Panc1 (cell line): Measurements from ENCODE around the gene GATB. TPM values are rescaled to one million over a fixed set of nuclear protein-coding genes. Genes with fewer than 3 reads are reported as not detected.

Experiments used
- ATAC-seq: fragments of 200-7000 bp; cut with Tn5 transposase; 2 replicates; pipeline ENCODE4 v1.9.1; 2020; ENCODE audit warnings: mild to moderate bottlenecking, moderate library complexity
- BruUV-seq: library from RNA; stranded (reverse); fragments of 400-500 nt; replicated peaks from 2 replicates; lab custom pipeline; 2021; lab: Mats Ljungman, UMichigan
- CTCF ChIA-PET: fragments of 300-600 bp; sonication (Branson Sonifier 250); formaldehyde crosslinking; loops from one replicate; lab custom pipeline; 2022; ENCODE audit warnings: antibody characterized with exemption; lab: Charles Lee
- POLR2A ChIA-PET: fragments of 300-600 bp; sonication (Branson Sonifier 250); formaldehyde crosslinking; loops from one replicate; lab custom pipeline; 2022; ENCODE audit warnings: antibody characterized with exemption; lab: Charles Lee
- DNase-seq: peaks from one replicate; pipeline ENCODE4 v3.0.0-alpha.2; 2010; ENCODE audit warnings: low read depth, low spot score
- H3K27ac ChIP-seq: 2 replicates; pipeline ENCODE4 v1.5.1; 2011; ENCODE audit warnings: mild to moderate bottlenecking, low read length, inconsistent platforms
- H3K27me3 ChIP-seq: fragments of 200-500 bp; sonication (Bioruptor generic); 2 replicates; pipeline ENCODE4 v1.6.0; 2014; ENCODE audit warnings: low read length, inconsistent platforms; ENCODE audit not compliant: control insufficient read depth, insufficient read depth
- H3K36me3 ChIP-seq: fragments of 200-500 bp; sonication (Bioruptor generic); 2 replicates; pipeline ENCODE4 v1.5.1; 2014; ENCODE audit warnings: inconsistent platforms, mild to moderate bottlenecking, low read length, moderate library complexity; ENCODE audit not compliant: control insufficient read depth, insufficient read depth
- H3K4me1 ChIP-seq: 2 replicates; pipeline ENCODE4 v1.5.1; 2011; ENCODE audit warnings: inconsistent platforms, mild to moderate bottlenecking, low read length, moderate library complexity; ENCODE audit not compliant: control insufficient read depth, insufficient read depth
- H3K4me3 ChIP-seq, 2 experiments: 2 replicates each; pipeline ENCODE4 v1.5.1; 2011 to 2012; ENCODE audit warnings: low read depth in 2 of 2, low read length in 2 of 2, mild to moderate bottlenecking in 2 of 2, inconsistent platforms in 1 of 2, moderate library complexity in 1 of 2
- H3K9me3 ChIP-seq: fragments of 200-500 bp; sonication (Bioruptor generic); 2 replicates; pipeline ENCODE4 v1.5.1; 2014; ENCODE audit warnings: low read depth, mild to moderate bottlenecking, inconsistent platforms, low read length, moderate library complexity; ENCODE audit not compliant: control insufficient read depth, insufficient read depth
- POLR2AphosphoS5 ChIP-seq: IDR thresholded peaks from 2 replicates; pipeline ENCODE4 v1.6.1; 2012; ENCODE audit warnings: mild to moderate bottlenecking, low read depth, low read length, moderate library complexity
- SIN3A ChIP-seq: IDR thresholded peaks from 2 replicates; pipeline ENCODE4 v1.6.1; 2012; ENCODE audit warnings: low read depth, mild to moderate bottlenecking, low read length, moderate library complexity, borderline replicate concordance; ENCODE audit not compliant: insufficient read depth
- TCF7L2 ChIP-seq: IDR thresholded peaks from 2 replicates; pipeline ENCODE4 v1.6.1; 2011; ENCODE audit warnings: mild to moderate bottlenecking, low read depth, low read length, inconsistent platforms
- in situ Hi-C: cut with HindIII; loops from 2 replicates; pipeline ENCODE4 v1.10.0; 2016; ENCODE audit warnings: low sequenced_read_pairs, low pct_unique_long_range_greater_than_20kb
- intact Hi-C: fragments of 100-400 bp; cut with micrococcal nuclease; formaldehyde crosslinking; loops from one replicate; pipeline ENCODE4 v1.10.0; 2022; ENCODE audit not compliant: unreplicated experiment
- total RNA-seq: library from RNA; stranded (reverse); gene quantifications from one replicate; pipeline ENCODE4 v1.2.1, GENCODE V29; 2021; ENCODE audit not compliant: unreplicated experiment
- TF ChIP-seq, protein P1 (sequence below): fragments of 450-650 bp; IDR thresholded peaks from 2 replicates; pipeline ENCODE4 v1.5.1; 2017; ENCODE audit warnings: mild to moderate bottlenecking
- TF ChIP-seq, protein P2 (sequence below), 2 experiments: IDR thresholded peaks; 2 replicates each; pipeline ENCODE4 v1.6.1; 2011 to 2012; ENCODE audit warnings: low read depth in 2 of 2, control low read depth in 1 of 2, low read length in 1 of 2, mild to moderate bottlenecking in 1 of 2, moderate library complexity in 1 of 2; ENCODE audit not compliant: insufficient read depth in 1 of 2

The GATB gene
- total RNA-seq, 1 experiment from 2014 or later, result 9.7 TPM

DNA sequence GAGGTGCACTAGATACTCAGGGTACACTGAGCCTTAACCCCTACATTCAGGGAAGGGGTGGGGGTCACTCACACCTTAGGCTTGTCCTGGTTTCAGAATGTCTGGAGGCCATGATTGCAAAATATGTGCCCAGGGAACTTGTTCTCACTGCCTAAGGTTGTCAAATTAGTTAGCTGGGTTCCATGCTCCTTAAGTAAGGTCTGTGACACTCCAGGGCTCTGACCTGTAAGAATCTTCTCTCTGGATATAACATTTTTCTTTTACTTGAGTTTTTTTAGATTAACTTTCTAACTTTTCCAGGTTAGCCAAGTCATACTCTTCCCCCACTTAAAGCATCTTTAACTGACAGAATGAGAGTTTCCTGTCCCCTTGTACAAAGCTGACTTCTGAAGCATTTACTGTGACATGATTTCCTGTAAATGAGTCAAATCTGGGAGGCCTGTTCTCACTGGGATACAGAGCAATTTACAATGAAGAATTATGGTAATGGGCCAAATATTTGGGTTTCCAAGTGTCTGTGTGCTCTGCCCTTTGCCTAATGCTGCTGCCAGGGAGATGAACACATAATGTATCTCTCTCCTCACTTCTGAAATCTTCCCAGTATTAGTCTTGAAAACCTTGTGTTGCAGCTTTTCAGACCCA lies 101.7 kb downstream of the GATB start:
- CTCF ChIA-PET, result no interaction called here
- DNase-seq, result no peak

DNA sequence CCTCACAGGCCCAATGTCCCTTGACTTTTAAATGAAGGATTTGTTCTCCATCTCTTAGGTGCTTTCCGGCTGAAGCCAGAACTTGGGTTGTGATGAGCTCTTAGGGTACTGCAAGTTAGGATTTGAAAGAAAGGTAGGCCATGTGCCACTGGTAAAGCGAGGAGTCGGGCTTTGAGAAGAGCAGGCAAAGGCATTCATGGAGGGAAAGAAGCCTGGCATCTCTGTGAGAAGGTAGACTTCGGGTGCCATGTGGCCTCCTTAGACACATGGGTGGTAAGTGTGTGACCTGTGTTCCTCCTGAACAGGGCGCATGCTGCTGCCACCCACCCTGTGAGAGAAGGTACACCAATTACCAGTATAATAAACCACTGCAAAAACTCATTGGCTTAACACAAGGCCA lies 102.9 kb downstream of the GATB start:
- no peaks in the 10 kb centered on the region for H3K4me1 ChIP-seq
- no peaks in the 10 kb centered on the region for H3K9me3 ChIP-seq
- ChIA-PET POLR2A (no interaction called here), CTCF (no interaction called here)
- H3K36me3 ChIP-seq, result no peaks in the 10 kb centered on the region
- ATAC-seq (no peak), DNase-seq (no peak)
- TF ChIP-seq, protein P1, sequence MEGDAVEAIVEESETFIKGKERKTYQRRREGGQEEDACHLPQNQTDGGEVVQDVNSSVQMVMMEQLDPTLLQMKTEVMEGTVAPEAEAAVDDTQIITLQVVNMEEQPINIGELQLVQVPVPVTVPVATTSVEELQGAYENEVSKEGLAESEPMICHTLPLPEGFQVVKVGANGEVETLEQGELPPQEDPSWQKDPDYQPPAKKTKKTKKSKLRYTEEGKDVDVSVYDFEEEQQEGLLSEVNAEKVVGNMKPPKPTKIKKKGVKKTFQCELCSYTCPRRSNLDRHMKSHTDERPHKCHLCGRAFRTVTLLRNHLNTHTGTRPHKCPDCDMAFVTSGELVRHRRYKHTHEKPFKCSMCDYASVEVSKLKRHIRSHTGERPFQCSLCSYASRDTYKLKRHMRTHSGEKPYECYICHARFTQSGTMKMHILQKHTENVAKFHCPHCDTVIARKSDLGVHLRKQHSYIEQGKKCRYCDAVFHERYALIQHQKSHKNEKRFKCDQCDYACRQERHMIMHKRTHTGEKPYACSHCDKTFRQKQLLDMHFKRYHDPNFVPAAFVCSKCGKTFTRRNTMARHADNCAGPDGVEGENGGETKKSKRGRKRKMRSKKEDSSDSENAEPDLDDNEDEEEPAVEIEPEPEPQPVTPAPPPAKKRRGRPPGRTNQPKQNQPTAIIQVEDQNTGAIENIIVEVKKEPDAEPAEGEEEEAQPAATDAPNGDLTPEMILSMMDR, result no peak
- no peak for TF ChIP-seq TCF7L2
- TF ChIP-seq POLR2AphosphoS5, result no peak
- no peaks in the 10 kb centered on the region; the same call in 1 of the 2 replicates for H3K27me3 ChIP-seq
- H3K27ac ChIP-seq, result no peak overlapping the region
- H3K4me3 ChIP-seq, result no peak overlapping the region
- no TSS peak for BruUV-seq
- intact Hi-C loops (no loop called here), in situ Hi-C loops (no loop called here)

More for the DNA sequence above, 101.7 kb downstream of the GATB start:
- Histone ChIP-seq H3K27ac (no peak overlapping the region), H3K4me3 (no peak overlapping the region), H3K27me3 (no peaks in the 10 kb centered on the region; the same call in 1 of the 2 replicates), H3K4me1 (no peaks in the 10 kb centered on the region), H3K9me3 (no peaks in the 10 kb centered on the region), H3K36me3 (no peaks in the 10 kb centered on the region)
- no TSS peak for BruUV-seq
- POLR2A ChIA-PET, result no interaction called here
- TF ChIP-seq SIN3A, result no peak
- no peak for TF ChIP-seq POLR2AphosphoS5
- TF ChIP-seq, protein P2, sequence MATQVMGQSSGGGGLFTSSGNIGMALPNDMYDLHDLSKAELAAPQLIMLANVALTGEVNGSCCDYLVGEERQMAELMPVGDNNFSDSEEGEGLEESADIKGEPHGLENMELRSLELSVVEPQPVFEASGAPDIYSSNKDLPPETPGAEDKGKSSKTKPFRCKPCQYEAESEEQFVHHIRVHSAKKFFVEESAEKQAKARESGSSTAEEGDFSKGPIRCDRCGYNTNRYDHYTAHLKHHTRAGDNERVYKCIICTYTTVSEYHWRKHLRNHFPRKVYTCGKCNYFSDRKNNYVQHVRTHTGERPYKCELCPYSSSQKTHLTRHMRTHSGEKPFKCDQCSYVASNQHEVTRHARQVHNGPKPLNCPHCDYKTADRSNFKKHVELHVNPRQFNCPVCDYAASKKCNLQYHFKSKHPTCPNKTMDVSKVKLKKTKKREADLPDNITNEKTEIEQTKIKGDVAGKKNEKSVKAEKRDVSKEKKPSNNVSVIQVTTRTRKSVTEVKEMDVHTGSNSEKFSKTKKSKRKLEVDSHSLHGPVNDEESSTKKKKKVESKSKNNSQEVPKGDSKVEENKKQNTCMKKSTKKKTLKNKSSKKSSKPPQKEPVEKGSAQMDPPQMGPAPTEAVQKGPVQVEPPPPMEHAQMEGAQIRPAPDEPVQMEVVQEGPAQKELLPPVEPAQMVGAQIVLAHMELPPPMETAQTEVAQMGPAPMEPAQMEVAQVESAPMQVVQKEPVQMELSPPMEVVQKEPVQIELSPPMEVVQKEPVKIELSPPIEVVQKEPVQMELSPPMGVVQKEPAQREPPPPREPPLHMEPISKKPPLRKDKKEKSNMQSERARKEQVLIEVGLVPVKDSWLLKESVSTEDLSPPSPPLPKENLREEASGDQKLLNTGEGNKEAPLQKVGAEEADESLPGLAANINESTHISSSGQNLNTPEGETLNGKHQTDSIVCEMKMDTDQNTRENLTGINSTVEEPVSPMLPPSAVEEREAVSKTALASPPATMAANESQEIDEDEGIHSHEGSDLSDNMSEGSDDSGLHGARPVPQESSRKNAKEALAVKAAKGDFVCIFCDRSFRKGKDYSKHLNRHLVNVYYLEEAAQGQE (IDR thresholded peaks at IDR 0.05; ENCODE audit: insufficient read depth in 1 of 2, low read depth in 2 of 2, low read length in 1 of 2), result no peak
- TF ChIP-seq, protein P1, result no peak
- intact Hi-C loops (no loop called here), in situ Hi-C loops (no loop called here)
- ATAC-seq, result no peak
